ENCODE measurements around the gene NELFB. TPM values are rescaled to one million over a fixed set of nuclear protein-coding genes. Genes with fewer than 3 reads are reported as not detected.
A peak's percentile ranks its signal among the peaks of the same experiment; 100 is the strongest.

Gene NELFB
- total and polyA plus RNA-seq, 9 of the 15 experiments (the other 6 are each of a cell fraction or from before 2014, with no cell fraction given): 0.24 to 84.0 (median 29.7) TPM

DNA sequence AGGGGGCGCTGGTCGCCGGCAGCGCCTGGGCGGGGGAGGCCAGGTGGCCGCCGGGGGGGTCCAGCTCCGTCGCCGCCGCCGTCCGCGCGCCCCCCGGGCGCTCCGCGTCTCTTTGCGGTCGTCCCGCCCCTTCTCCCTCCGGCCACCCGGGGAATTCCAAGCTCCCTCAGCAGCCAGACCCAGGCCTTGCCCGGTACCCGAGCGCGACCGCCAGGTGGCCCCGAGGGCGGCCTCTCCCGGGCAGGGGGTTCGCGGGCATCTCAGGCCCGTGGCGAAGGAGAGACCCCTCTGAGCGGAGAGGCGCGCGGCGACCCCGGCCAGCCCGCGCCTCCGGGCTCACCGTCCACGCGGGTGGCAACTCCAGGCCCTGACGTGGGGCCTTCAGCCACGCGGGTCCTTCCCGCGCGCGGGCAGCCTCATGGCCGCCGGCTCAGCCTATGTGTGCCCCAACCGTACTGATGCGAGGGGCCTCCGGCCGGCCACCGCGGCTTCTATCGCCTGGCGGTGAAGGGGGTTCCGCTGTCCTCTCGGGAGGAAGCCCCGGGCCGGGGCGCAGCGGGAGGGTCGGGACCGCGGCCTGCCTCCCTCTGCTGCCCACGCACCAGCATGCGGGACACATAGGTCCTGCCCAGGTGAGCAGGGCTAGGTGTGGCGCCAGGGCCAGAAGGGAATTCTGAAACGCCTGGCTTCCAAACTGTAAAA lies 47.5 kb downstream of the NELFB start (continued):
- TF ChIP-seq, protein P1, sequence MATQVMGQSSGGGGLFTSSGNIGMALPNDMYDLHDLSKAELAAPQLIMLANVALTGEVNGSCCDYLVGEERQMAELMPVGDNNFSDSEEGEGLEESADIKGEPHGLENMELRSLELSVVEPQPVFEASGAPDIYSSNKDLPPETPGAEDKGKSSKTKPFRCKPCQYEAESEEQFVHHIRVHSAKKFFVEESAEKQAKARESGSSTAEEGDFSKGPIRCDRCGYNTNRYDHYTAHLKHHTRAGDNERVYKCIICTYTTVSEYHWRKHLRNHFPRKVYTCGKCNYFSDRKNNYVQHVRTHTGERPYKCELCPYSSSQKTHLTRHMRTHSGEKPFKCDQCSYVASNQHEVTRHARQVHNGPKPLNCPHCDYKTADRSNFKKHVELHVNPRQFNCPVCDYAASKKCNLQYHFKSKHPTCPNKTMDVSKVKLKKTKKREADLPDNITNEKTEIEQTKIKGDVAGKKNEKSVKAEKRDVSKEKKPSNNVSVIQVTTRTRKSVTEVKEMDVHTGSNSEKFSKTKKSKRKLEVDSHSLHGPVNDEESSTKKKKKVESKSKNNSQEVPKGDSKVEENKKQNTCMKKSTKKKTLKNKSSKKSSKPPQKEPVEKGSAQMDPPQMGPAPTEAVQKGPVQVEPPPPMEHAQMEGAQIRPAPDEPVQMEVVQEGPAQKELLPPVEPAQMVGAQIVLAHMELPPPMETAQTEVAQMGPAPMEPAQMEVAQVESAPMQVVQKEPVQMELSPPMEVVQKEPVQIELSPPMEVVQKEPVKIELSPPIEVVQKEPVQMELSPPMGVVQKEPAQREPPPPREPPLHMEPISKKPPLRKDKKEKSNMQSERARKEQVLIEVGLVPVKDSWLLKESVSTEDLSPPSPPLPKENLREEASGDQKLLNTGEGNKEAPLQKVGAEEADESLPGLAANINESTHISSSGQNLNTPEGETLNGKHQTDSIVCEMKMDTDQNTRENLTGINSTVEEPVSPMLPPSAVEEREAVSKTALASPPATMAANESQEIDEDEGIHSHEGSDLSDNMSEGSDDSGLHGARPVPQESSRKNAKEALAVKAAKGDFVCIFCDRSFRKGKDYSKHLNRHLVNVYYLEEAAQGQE (IDR thresholded peaks at IDR 0.05; ENCODE audit: borderline replicate concordance): 0 out of 2 replicates have a peak, but pooled peaks have one; percentile 22
- TF ChIP-seq, protein P1 (CRISPR knock-in tag; IDR thresholded peaks at IDR 0.05; ENCODE audit: low read depth): 0 out of 2 replicates have a peak, but pooled peaks have one; percentile 29
- TF ChIP-seq MXI1 (IDR thresholded peaks at IDR 0.05; ENCODE audit: low read depth, low read length): no peak
- TF ChIP-seq ZNF282 (CRISPR knock-in tag; IDR thresholded peaks at IDR 0.05): no peak
- no peak for TF ChIP-seq ZNF239 (CRISPR knock-in tag; IDR thresholded peaks at IDR 0.05)
- TF ChIP-seq TBL1XR1 (IDR thresholded peaks at IDR 0.05; ENCODE audit: low read length in 2 of 2): no peak
- TF ChIP-seq, protein P2, sequence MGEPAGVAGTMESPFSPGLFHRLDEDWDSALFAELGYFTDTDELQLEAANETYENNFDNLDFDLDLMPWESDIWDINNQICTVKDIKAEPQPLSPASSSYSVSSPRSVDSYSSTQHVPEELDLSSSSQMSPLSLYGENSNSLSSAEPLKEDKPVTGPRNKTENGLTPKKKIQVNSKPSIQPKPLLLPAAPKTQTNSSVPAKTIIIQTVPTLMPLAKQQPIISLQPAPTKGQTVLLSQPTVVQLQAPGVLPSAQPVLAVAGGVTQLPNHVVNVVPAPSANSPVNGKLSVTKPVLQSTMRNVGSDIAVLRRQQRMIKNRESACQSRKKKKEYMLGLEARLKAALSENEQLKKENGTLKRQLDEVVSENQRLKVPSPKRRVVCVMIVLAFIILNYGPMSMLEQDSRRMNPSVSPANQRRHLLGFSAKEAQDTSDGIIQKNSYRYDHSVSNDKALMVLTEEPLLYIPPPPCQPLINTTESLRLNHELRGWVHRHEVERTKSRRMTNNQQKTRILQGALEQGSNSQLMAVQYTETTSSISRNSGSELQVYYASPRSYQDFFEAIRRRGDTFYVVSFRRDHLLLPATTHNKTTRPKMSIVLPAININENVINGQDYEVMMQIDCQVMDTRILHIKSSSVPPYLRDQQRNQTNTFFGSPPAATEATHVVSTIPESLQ (CRISPR knock-in tag; IDR thresholded peaks at IDR 0.05): no peak
- no peak for TF ChIP-seq ETV6 (IDR thresholded peaks at IDR 0.05; ENCODE audit: borderline replicate concordance in 1 of 2, low read depth in 2 of 2, low read length in 1 of 2)
- TF ChIP-seq ETV6 (CRISPR knock-in tag; IDR thresholded peaks at IDR 0.05; ENCODE audit: borderline replicate concordance): peak; percentile 92; the same call in 1 of the 2 replicates
- TF ChIP-seq CHD2 (IDR thresholded peaks at IDR 0.05; ENCODE audit: low read depth, low read length): no peak
- TF ChIP-seq RHOXF2B (CRISPR knock-in tag; conservative IDR thresholded peaks at IDR 0.05): no peak
- no peak for TF ChIP-seq ZNF133 (CRISPR knock-in tag; IDR thresholded peaks at IDR 0.05)
- no peak for TF ChIP-seq ZKSCAN8 (CRISPR knock-in tag; IDR thresholded peaks at IDR 0.05)
- TF ChIP-seq, protein P3, sequence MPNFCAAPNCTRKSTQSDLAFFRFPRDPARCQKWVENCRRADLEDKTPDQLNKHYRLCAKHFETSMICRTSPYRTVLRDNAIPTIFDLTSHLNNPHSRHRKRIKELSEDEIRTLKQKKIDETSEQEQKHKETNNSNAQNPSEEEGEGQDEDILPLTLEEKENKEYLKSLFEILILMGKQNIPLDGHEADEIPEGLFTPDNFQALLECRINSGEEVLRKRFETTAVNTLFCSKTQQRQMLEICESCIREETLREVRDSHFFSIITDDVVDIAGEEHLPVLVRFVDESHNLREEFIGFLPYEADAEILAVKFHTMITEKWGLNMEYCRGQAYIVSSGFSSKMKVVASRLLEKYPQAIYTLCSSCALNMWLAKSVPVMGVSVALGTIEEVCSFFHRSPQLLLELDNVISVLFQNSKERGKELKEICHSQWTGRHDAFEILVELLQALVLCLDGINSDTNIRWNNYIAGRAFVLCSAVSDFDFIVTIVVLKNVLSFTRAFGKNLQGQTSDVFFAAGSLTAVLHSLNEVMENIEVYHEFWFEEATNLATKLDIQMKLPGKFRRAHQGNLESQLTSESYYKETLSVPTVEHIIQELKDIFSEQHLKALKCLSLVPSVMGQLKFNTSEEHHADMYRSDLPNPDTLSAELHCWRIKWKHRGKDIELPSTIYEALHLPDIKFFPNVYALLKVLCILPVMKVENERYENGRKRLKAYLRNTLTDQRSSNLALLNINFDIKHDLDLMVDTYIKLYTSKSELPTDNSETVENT (CRISPR knock-in tag; IDR thresholded peaks at IDR 0.05): no peak
- TF ChIP-seq ZNF175 (CRISPR knock-in tag; IDR thresholded peaks at IDR 0.05; ENCODE audit: low read depth): peak; percentile 17; the same call in 1 of the 2 replicates
